Measurements from ENCODE around the gene ZNRF3. TPM values are rescaled to one million over a fixed set of nuclear protein-coding genes. Genes with fewer than 3 reads are reported as not detected.

The ZNRF3 gene
- total RNA-seq, 1 donor from 2014 or later = 5.8 TPM

DNA sequence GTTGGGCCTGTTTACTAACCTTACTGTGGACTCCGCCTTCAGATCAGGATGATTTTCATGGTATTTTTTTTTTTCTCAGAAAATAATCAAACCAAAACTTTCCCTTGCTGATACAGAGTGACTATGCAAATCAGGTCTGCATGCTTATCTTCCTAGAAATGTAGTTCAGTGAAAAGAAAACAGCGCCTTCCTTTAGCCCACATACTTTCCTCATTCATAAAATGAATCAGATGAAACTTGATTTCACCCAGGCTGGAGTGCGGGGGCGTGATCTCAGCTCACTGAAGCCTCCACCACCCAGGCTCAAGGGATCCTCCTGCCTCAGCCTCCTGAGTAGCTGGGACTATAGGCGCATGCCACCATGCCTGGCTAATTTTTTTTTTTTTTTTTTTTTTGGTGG lies 26.0 kb downstream of the ZNRF3 start:
- Histone ChIP-seq H3K4me3 (ENCODE audit: insufficient read depth, low read depth, low read length) (no peak overlapping the region), H3K4me2 (ENCODE audit: low read length) (no peak overlapping the region), H2AFZ (ENCODE audit: low read depth, low read length) (no peak overlapping the region), H3K27me3 (ENCODE audit: insufficient read depth, low read length) (no peaks in the 10 kb centered on the region), H3K36me3 (ENCODE audit: insufficient read depth, low read length) (no peaks in the 10 kb centered on the region), H3K4me1 (ENCODE audit: insufficient read depth, low read length) (peaks cover 10% of the 10 kb centered on the region), H3K9me3 (ENCODE audit: insufficient read depth, low read depth, low read length) (no peaks in the 10 kb centered on the region), H3K9ac (ENCODE audit: low read length) (no peak overlapping the region), H3K79me2 (ENCODE audit: insufficient read depth, low read length) (peaks cover 39% of the 10 kb centered on the region), H3K27ac (ENCODE audit: low read depth, low read length) (no peak overlapping the region), H4K20me1 (ENCODE audit: insufficient read depth, low read length) (peaks cover 32% of the 10 kb centered on the region)
- Mint-ChIP-seq H3K27me3 (ENCODE audit: low read depth, unreplicated experiment) (peaks cover 1% of the 10 kb centered on the region), H3K27ac (ENCODE audit: unreplicated experiment) (no peak overlapping the region), H3K9me3 (ENCODE audit: unreplicated experiment) (peaks cover 3% of the 10 kb centered on the region), H3K36me3 (ENCODE audit: low read depth, unreplicated experiment) (peaks cover 3% of the 10 kb centered on the region), H3K4me3 (ENCODE audit: unreplicated experiment) (no peak overlapping the region), H3K4me1 (ENCODE audit: low read depth, unreplicated experiment) (peaks cover 20% of the 10 kb centered on the region)
- DNase-seq (ENCODE audit: low read depth) = peak; percentile 68
- no peak for FAIRE-seq
- no peak for TF ChIP-seq EZH2 (IDR thresholded peaks at IDR 0.05; ENCODE audit: insufficient read depth, low read length)
- TF ChIP-seq, protein P1, sequence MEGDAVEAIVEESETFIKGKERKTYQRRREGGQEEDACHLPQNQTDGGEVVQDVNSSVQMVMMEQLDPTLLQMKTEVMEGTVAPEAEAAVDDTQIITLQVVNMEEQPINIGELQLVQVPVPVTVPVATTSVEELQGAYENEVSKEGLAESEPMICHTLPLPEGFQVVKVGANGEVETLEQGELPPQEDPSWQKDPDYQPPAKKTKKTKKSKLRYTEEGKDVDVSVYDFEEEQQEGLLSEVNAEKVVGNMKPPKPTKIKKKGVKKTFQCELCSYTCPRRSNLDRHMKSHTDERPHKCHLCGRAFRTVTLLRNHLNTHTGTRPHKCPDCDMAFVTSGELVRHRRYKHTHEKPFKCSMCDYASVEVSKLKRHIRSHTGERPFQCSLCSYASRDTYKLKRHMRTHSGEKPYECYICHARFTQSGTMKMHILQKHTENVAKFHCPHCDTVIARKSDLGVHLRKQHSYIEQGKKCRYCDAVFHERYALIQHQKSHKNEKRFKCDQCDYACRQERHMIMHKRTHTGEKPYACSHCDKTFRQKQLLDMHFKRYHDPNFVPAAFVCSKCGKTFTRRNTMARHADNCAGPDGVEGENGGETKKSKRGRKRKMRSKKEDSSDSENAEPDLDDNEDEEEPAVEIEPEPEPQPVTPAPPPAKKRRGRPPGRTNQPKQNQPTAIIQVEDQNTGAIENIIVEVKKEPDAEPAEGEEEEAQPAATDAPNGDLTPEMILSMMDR (IDR thresholded peaks at IDR 0.05; ENCODE audit: insufficient read depth, low read depth, low read length) = no peak

GRCh38 chr22:28910569-28911303 lies 27.4 kb downstream of the ZNRF3 start:
- Histone ChIP-seq H3K79me2 (ENCODE audit: insufficient read depth, low read length) (peaks cover 46% of the 10 kb centered on the region), H3K9me3 (ENCODE audit: insufficient read depth, low read depth, low read length) (no peaks in the 10 kb centered on the region), H4K20me1 (ENCODE audit: insufficient read depth, low read length) (peaks cover 35% of the 10 kb centered on the region), H3K4me1 (ENCODE audit: insufficient read depth, low read length) (peaks cover 6% of the 10 kb centered on the region), H3K4me2 (ENCODE audit: low read length) (no peak overlapping the region), H3K36me3 (ENCODE audit: insufficient read depth, low read length) (no peaks in the 10 kb centered on the region), H2AFZ (ENCODE audit: low read depth, low read length) (no peak overlapping the region), H3K4me3 (ENCODE audit: insufficient read depth, low read depth, low read length) (no peak overlapping the region), H3K9ac (ENCODE audit: low read length) (no peak overlapping the region), H3K27me3 (ENCODE audit: insufficient read depth, low read length) (no peaks in the 10 kb centered on the region), H3K27ac (ENCODE audit: low read depth, low read length) (no peak overlapping the region)
- Mint-ChIP-seq H3K4me3 (ENCODE audit: unreplicated experiment) (no peak overlapping the region), H3K27ac (ENCODE audit: unreplicated experiment) (no peak overlapping the region), H3K4me1 (ENCODE audit: low read depth, unreplicated experiment) (peaks cover 13% of the 10 kb centered on the region), H3K36me3 (ENCODE audit: low read depth, unreplicated experiment) (peaks cover 3% of the 10 kb centered on the region), H3K9me3 (ENCODE audit: unreplicated experiment) (peaks cover 3% of the 10 kb centered on the region), H3K27me3 (ENCODE audit: low read depth, unreplicated experiment) (peaks cover 1% of the 10 kb centered on the region)
- DNase-seq (ENCODE audit: low read depth) (no peak), FAIRE-seq (no peak)
- TF ChIP-seq, protein P1 (IDR thresholded peaks at IDR 0.05; ENCODE audit: insufficient read depth, low read depth, low read length) = no peak
- TF ChIP-seq EZH2 (IDR thresholded peaks at IDR 0.05; ENCODE audit: insufficient read depth, low read length) = no peak

- H3K9me3 Mint-ChIP-seq (ENCODE audit: unreplicated experiment) = peaks cover 3% of the 10 kb centered on the region
Measured at GRCh38 chr22:28911304-28911690, 27.9 kb downstream of the ZNRF3 start.

More at GRCh38 chr22:28911304-28911690, 27.9 kb downstream of the ZNRF3 start:
- H4K20me1 ChIP-seq (ENCODE audit: insufficient read depth, low read length) = peaks cover 35% of the 10 kb centered on the region
- no peak overlapping the region for H2AFZ ChIP-seq (ENCODE audit: low read depth, low read length)
- Mint-ChIP-seq H3K27ac (ENCODE audit: unreplicated experiment) (no peak overlapping the region), H3K27me3 (ENCODE audit: low read depth, unreplicated experiment) (peaks cover 1% of the 10 kb centered on the region), H3K4me1 (ENCODE audit: low read depth, unreplicated experiment) (peaks cover 13% of the 10 kb centered on the region), H3K4me3 (ENCODE audit: unreplicated experiment) (no peak overlapping the region), H3K36me3 (ENCODE audit: low read depth, unreplicated experiment) (peaks cover 3% of the 10 kb centered on the region)
- H3K27ac ChIP-seq (ENCODE audit: low read depth, low read length) = no peak overlapping the region
- H3K4me2 ChIP-seq (ENCODE audit: low read length) = no peak overlapping the region
- H3K9ac ChIP-seq (ENCODE audit: low read length) = no peak overlapping the region
- FAIRE-seq (no peak), DNase-seq (ENCODE audit: low read depth) (no peak)
- TF ChIP-seq EZH2 (IDR thresholded peaks at IDR 0.05; ENCODE audit: insufficient read depth, low read length) = no peak
- TF ChIP-seq, protein P1 (IDR thresholded peaks at IDR 0.05; ENCODE audit: insufficient read depth, low read depth, low read length) = no peak
- peaks cover 42% of the 10 kb centered on the region for H3K79me2 ChIP-seq (ENCODE audit: insufficient read depth, low read length)
- H3K27me3 ChIP-seq (ENCODE audit: insufficient read depth, low read length) = no peaks in the 10 kb centered on the region
- H3K9me3 ChIP-seq (ENCODE audit: insufficient read depth, low read depth, low read length) = no peaks in the 10 kb centered on the region
- peaks cover 6% of the 10 kb centered on the region for H3K4me1 ChIP-seq (ENCODE audit: insufficient read depth, low read length)
- no peaks in the 10 kb centered on the region for H3K36me3 ChIP-seq (ENCODE audit: insufficient read depth, low read length)
- no peak overlapping the region for H3K4me3 ChIP-seq (ENCODE audit: insufficient read depth, low read depth, low read length)
